T-helper 22 cell (primary cell): ENCODE data around the gene CCDC43.
"Not testable (repeated sequence)": the region's sequence is repeated elsewhere in the genome, so short reads cannot be mapped to it uniquely, and the experiment has no call there.

Experiments
- DNase-seq: peaks from one replicate; pipeline ENCODE4 v3.0.0-alpha.2; 2020; ENCODE audit warnings: low read depth

Gene CCDC43

GRCh38 chr17:44666006-44666405 lies 23.6 kb downstream of the CCDC43 start:
- DNase-seq = no peak

- DNase-seq = no peak
These were observed 24.7 kb downstream of the CCDC43 start for GRCh38 chr17:44664867-44665266.

- no peak for DNase-seq
These were observed 26.5 kb downstream of the CCDC43 start for GRCh38 chr17:44663095-44663494.

GRCh38 chr17:44661835-44662234 lies 27.7 kb downstream of the CCDC43 start:
- no peak for DNase-seq

GRCh38 chr17:44655983-44656710 lies 33.4 kb downstream of the CCDC43 start, which contains the start of gene MEIOC:
MEIOC (plus strand) TSS chr17:44656468; CDS start chr17:44656614, 146 bp downstream.
- DNase-seq = no peak

- DNase-seq = no peak
These were observed 35.6 kb downstream of the CCDC43 start for GRCh38 chr17:44653954-44654353.

GRCh38 chr17:44653384-44653783 lies 36.2 kb downstream of the CCDC43 start:
- no peak for DNase-seq

GRCh38 chr17:44652727-44653126 lies 36.8 kb downstream of the CCDC43 start:
- DNase-seq = no peak

- no peak for DNase-seq
These were observed 38.3 kb downstream of the CCDC43 start for GRCh38 chr17:44651228-44651627.

- DNase-seq = no peak
These were observed 40.6 kb downstream of the CCDC43 start for GRCh38 chr17:44648963-44649362.

GRCh38 chr17:44647736-44648135 lies 41.8 kb downstream of the CCDC43 start:
- no peak for DNase-seq

GRCh38 chr17:44646280-44646679 lies 43.3 kb downstream of the CCDC43 start:
- no peak for DNase-seq

- DNase-seq = no peak
These were observed 44.2 kb downstream of the CCDC43 start for GRCh38 chr17:44645341-44645740.

GRCh38 chr17:44642834-44643233 lies 46.7 kb downstream of the CCDC43 start:
- no peak for DNase-seq

GRCh38 chr17:44637066-44637465 lies 52.5 kb downstream of the CCDC43 start:
- no peak for DNase-seq

- DNase-seq = no peak
These were observed 53.0 kb downstream of the CCDC43 start for GRCh38 chr17:44636562-44636961.

GRCh38 chr17:44634401-44634800 lies 55.2 kb downstream of the CCDC43 start:
- DNase-seq = not testable (repeated sequence)

- no peak for DNase-seq
These were observed 55.6 kb downstream of the CCDC43 start for GRCh38 chr17:44633998-44634397.

GRCh38 chr17:44630703-44631102 lies 58.9 kb downstream of the CCDC43 start:
- DNase-seq = no peak

- no peak for DNase-seq
These were observed 60.3 kb downstream of the CCDC43 start for GRCh38 chr17:44629314-44629713.

GRCh38 chr17:44628243-44629188 lies 61.1 kb downstream of the CCDC43 start:
- DNase-seq = no peak

GRCh38 chr17:44627513-44628242 lies 61.9 kb downstream of the CCDC43 start:
- DNase-seq = no peak
